ENCODE data around the gene KIRREL1. TPM values are rescaled to one million over a fixed set of nuclear protein-coding genes. Genes with fewer than 3 reads are reported as not detected.

The KIRREL1 gene
- total RNA-seq, 1 donor from 2014 or later: 122 TPM

- H3K9me3 Mint-ChIP-seq (ENCODE audit: unreplicated experiment): no peaks in the 10 kb centered on the region
- TF ChIP-seq CTCF (IDR thresholded peaks at IDR 0.05): no peak
These were observed 21.7 kb upstream of the KIRREL1 start for GRCh38 chr1:157971769-157972168.

GRCh38 chr1:157975228-157975950 is 18.1 kb upstream of the KIRREL1 start:
- H3K4me3 Mint-ChIP-seq (ENCODE audit: unreplicated experiment): no peak overlapping the region
- no peak for DNase-seq (ENCODE audit: extremely low spot score, unreplicated experiment)
- no peak for TF ChIP-seq CTCF (IDR thresholded peaks at IDR 0.05)
- no peaks in the 10 kb centered on the region for H3K9me3 Mint-ChIP-seq (ENCODE audit: unreplicated experiment)
- no peak overlapping the region for H3K27ac Mint-ChIP-seq (ENCODE audit: unreplicated experiment)
- H3K36me3 Mint-ChIP-seq (ENCODE audit: unreplicated experiment): no peaks in the 10 kb centered on the region
- H3K27me3 Mint-ChIP-seq (ENCODE audit: unreplicated experiment): peaks cover 50% of the 10 kb centered on the region
- no peaks in the 10 kb centered on the region for H3K4me1 Mint-ChIP-seq (ENCODE audit: unreplicated experiment)

More at GRCh38 chr1:157971769-157972168, 21.7 kb upstream of the KIRREL1 start:
- H3K36me3 Mint-ChIP-seq (ENCODE audit: unreplicated experiment): no peaks in the 10 kb centered on the region
- no peak for DNase-seq (ENCODE audit: extremely low spot score, unreplicated experiment)
- H3K4me1 Mint-ChIP-seq (ENCODE audit: unreplicated experiment): peaks cover 10% of the 10 kb centered on the region
- no peak overlapping the region for H3K27ac Mint-ChIP-seq (ENCODE audit: unreplicated experiment)
- peaks cover 36% of the 10 kb centered on the region for H3K27me3 Mint-ChIP-seq (ENCODE audit: unreplicated experiment)
- no peak overlapping the region for H3K4me3 Mint-ChIP-seq (ENCODE audit: unreplicated experiment)

GRCh38 chr1:157976888-157977287 is 16.6 kb upstream of the KIRREL1 start:
- Mint-ChIP-seq H3K36me3 (ENCODE audit: unreplicated experiment) (no peaks in the 10 kb centered on the region), H3K4me3 (ENCODE audit: unreplicated experiment) (no peak overlapping the region), H3K27me3 (ENCODE audit: unreplicated experiment) (peaks cover 46% of the 10 kb centered on the region), H3K4me1 (ENCODE audit: unreplicated experiment) (no peaks in the 10 kb centered on the region), H3K27ac (ENCODE audit: unreplicated experiment) (no peak overlapping the region), H3K9me3 (ENCODE audit: unreplicated experiment) (no peaks in the 10 kb centered on the region)
- TF ChIP-seq CTCF (IDR thresholded peaks at IDR 0.05): no peak
- DNase-seq (ENCODE audit: extremely low spot score, unreplicated experiment): no peak

- TF ChIP-seq CTCF (IDR thresholded peaks at IDR 0.05): no peak
- DNase-seq (ENCODE audit: extremely low spot score, unreplicated experiment): no peak
- Mint-ChIP-seq H3K36me3 (ENCODE audit: unreplicated experiment) (no peaks in the 10 kb centered on the region), H3K27ac (ENCODE audit: unreplicated experiment) (no peak overlapping the region), H3K27me3 (ENCODE audit: unreplicated experiment) (peaks cover 44% of the 10 kb centered on the region), H3K4me1 (ENCODE audit: unreplicated experiment) (no peaks in the 10 kb centered on the region), H3K4me3 (ENCODE audit: unreplicated experiment) (no peak overlapping the region), H3K9me3 (ENCODE audit: unreplicated experiment) (no peaks in the 10 kb centered on the region)
These were observed 14.7 kb upstream of the KIRREL1 start for GRCh38 chr1:157978586-157979403.

- H3K9me3 Mint-ChIP-seq (ENCODE audit: unreplicated experiment): no peaks in the 10 kb centered on the region
- peaks cover 44% of the 10 kb centered on the region for H3K27me3 Mint-ChIP-seq (ENCODE audit: unreplicated experiment)
- no peaks in the 10 kb centered on the region for H3K4me1 Mint-ChIP-seq (ENCODE audit: unreplicated experiment)
- H3K36me3 Mint-ChIP-seq (ENCODE audit: unreplicated experiment): no peaks in the 10 kb centered on the region
- no peak overlapping the region for H3K27ac Mint-ChIP-seq (ENCODE audit: unreplicated experiment)
- H3K4me3 Mint-ChIP-seq (ENCODE audit: unreplicated experiment): no peak overlapping the region
- no peak for DNase-seq (ENCODE audit: extremely low spot score, unreplicated experiment)
- TF ChIP-seq CTCF (IDR thresholded peaks at IDR 0.05): no peak
These were observed 11.3 kb upstream of the KIRREL1 start for GRCh38 chr1:157982136-157982535.

All from osteocyte (in vitro differentiated cells).